Epithelial cell of umbilical artery (primary cell): ENCODE results near the gene SFN. TPM values are rescaled to one million over a fixed set of nuclear protein-coding genes. Genes with fewer than 3 reads are reported as not detected.

Experiments
- total RNA-seq: library from RNA; depleted of rRNA; stranded (reverse); fragments of >200 nt; gene quantifications from 2 replicates; pipeline ENCODE4 v1.2.3, GENCODE V29; 2014

The SFN gene
- not detected in 2 replicates for total RNA-seq

DNA sequence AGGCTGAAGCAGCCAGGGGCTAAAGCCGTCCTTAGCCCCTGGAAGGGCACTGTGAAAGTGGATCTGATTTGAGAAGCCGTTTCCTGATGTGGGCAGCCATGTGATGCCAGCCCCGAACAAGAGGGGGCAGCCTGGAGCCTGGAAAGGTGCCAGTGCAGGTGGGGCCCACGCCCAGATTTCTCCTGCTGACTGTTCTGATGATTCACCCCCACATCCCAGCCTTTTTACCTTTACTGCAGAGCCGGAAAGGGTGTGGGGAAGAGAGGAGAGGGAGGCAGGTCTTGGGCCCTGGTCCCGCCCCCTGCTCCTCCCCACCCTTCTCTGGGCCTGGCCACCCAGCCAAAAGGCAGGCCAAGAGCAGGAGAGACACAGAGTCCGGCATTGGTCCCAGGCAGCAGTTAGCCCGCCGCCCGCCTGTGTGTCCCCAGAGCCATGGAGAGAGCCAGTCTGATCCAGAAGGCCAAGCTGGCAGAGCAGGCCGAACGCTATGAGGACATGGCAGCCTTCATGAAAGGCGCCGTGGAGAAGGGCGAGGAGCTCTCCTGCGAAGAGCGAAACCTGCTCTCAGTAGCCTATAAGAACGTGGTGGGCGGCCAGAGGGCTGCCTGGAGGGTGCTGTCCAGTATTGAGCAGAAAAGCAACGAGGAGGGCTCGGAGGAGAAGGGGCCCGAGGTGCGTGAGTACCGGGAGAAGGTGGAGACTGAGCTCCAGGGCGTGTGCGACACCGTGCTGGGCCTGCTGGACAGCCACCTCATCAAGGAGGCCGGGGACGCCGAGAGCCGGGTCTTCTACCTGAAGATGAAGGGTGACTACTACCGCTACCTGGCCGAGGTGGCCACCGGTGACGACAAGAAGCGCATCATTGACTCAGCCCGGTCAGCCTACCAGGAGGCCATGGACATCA is at the start of gene SFN:
TSS of gene SFN (plus strand) at position 369 of the 904 bp plus-strand sequence. CDS start at position 433, 64 bp downstream.

DNA sequence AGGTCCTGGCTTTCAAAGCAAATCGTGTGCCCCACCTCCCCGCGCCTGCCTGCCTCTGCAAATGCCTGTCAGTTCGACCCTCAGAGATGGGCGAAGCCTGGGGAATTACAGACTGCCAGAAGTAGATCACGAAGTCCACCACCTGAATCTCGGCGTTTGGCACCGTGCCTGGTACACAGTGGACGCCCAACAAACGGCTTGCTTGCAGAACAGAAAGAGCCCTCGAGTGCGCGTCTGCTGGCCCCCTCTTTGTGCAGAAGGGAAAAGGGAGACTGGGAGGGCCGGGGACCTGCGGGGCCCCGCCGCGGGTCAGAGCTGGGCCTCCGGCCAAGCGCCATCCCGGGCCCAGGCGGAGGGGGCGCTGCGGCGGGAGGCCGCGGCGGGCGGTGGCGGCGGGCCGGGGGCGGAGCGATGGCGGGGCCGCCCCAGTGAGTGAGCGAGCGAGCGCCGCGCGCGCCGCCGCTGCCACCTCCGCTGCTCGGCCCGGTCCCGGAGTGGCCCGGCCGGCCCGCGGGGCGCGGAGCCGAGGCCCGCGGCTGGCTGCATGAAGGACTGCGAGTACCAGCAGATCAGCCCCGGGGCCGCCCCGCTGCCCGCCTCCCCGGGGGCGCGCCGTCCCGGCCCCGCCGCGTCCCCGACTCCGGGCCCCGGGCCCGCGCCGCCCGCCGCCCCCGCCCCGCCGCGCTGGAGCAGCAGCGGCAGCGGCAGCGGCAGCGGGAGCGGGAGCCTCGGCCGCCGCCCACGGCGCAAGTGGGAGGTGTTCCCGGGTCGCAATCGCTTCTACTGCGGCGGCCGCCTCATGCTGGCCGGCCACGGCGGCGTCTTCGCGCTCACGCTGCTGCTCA is 36.5 kb upstream of the SFN start, which contains the start of gene ZDHHC18:
TSS of gene ZDHHC18 (plus strand) at position 428 of the 845 bp plus-strand sequence. CDS start at position 545, 117 bp downstream.

DNA sequence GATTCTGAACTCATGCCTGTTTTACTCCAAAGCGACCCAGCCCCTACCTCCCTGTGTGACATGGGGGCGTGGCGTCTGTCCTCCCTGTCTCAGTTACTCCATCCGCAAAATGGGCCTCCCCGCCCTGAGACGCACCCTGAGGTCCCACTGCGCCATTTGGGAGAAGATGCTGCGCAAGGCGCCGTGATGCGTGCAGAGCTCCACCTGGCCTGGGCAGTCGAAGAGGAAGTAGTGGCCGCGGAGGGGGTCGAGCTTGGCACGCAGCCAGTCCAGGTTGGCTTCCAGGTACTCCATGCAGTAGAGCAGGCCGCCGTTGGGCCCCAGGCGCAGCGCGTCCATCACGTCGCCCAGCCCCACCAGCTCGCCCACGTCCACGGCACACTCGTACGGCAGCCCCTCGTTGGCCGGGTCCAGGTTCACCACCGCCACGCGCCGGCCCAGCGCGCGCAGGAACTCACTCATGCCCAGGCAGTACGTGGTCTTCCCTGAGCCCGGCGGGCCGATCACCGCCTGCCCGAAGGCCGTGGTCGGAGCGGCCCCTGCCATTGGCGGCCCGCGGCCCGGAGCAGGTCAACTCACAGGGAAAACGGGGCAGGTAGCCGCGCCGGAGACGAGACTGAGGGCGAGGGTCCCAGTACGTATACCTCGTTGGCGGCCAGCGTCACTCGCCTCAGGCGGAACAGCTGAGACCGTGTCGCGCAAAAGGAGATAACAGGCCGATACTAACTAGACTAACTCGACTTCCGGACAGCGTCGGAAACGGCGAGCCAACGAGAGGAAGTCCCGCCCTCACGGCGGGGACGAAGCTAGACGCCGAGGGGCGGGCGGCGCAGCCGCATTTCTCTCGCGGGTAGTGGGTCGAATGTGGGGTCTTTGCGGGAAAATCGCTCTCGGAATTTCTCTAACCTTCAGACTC is 26.9 kb downstream of the SFN start, which contains the start of gene GPN2:
TSS of gene GPN2 (minus strand) at position 733 of the 916 bp plus-strand sequence. CDS start at position 546, 187 bp downstream.

DNA sequence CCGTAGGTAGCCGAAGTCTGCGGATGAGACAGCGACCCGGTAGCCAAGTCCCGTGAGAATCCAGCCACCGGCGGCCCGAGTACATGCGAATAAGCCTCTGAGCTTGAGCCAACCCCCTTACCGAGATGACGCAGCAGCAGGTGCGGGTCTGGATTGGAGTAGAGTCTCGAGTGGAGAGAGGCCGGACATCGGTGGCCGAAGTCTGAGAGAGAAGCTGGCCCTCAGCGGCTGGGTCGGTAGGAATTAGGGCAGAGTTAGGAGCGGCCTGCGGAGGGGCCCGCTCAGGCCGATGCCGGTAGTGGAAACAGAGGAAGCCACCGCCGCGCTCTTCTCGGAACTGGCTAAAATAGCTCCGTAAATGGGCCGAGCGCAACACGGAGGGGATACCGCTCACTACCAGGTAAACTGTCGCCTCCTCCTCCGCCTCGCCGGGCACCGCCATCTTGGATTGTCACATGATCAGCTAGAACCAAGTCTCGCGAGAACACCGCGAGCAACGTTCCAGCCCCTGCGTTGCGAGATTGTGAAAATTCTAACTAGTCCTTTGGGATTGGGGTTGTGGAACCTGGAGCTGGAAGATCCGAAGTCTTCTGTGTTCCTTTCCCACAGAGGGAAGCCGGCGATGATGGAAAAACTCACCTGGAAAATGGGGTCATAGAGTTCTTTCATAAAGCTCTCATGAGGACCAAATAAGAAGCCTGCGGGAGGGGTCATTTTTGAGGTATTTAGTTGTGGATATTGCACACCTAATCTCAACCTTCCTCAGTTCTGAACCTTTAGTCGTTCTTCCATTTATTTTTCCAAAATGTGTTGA is 37.3 kb downstream of the SFN start, which contains the start of gene GPATCH3:
TSS of gene GPATCH3 (minus strand) at position 467 of the 814 bp plus-strand sequence. CDS start at position 442, 25 bp downstream.

Other genes with a start within 250 kb of the SFN start
- gene ARID1A, start 167.1 kb upstream of the SFN start, total RNA-seq, result 8.8 and 11.2 TPM in 2 replicates
- 7.1 and 10.0 TPM in 2 replicates for gene PIGV, start 75.2 kb upstream of the SFN start, total RNA-seq
- 5.5 and 5.9 TPM in 2 replicates for gene ZDHHC18, start 36.5 kb upstream of the SFN start, total RNA-seq
- gene GPN2, start 27.1 kb downstream of the SFN start, total RNA-seq, result 6.7 and 8.4 TPM in 2 replicates
- 8.8 and 11.2 TPM in 2 replicates for gene GPATCH3, start 37.3 kb downstream of the SFN start, total RNA-seq
- not detected in 2 replicates for gene NR0B2, start 50.8 kb downstream of the SFN start, total RNA-seq
- gene NUDC, start 58.6 kb downstream of the SFN start, total RNA-seq, result 36.4 and 48.3 TPM in 2 replicates
- not detected in 2 replicates for gene KDF1, start 97.3 kb downstream of the SFN start, total RNA-seq
- 7.5 and 11.7 TPM in 2 replicates for gene TRNP1, start 130.5 kb downstream of the SFN start, total RNA-seq
- gene TENT5B, start 149.7 kb downstream of the SFN start, total RNA-seq, result 1.3 and 3.0 TPM in 2 replicates